RWPE2 (cell line): ENCODE measurements around the gene PGLYRP4.
"Not testable (repeated sequence)": the region's sequence is repeated elsewhere in the genome, so short reads cannot be mapped to it uniquely, and the experiment has no call there.

ENCODE experiments used
- ATAC-seq: fragments of 200-7000 bp; cut with Tn5 transposase; 3 replicates; pipeline ENCODE4 v1.9.1; 2021; ENCODE audit warnings: low read depth
- DNase-seq: peaks from one replicate; pipeline ENCODE4 v3.0.0-alpha.2; 2020; ENCODE audit warnings: low spot score
- H3K27ac ChIP-seq: fragments of 450-650 bp; 2 replicates; pipeline ENCODE4 v1.5.1; 2017; ENCODE audit warnings: mild to moderate bottlenecking; ENCODE audit not compliant: poor library complexity, severe bottlenecking
- H3K27me3 ChIP-seq: fragments of 250-450 bp; sonication (Bioruptor Pico); 2 replicates; pipeline ENCODE4 v1.5.1; 2021; ENCODE audit warnings: mild to moderate bottlenecking, moderate library complexity; ENCODE audit not compliant: insufficient read depth, poor library complexity, severe bottlenecking
- H3K36me3 ChIP-seq: fragments of 250-450 bp; sonication (Bioruptor Pico); 2 replicates; pipeline ENCODE4 v1.5.1; 2020; ENCODE audit warnings: low read depth, mild to moderate bottlenecking, moderate library complexity
- H3K4me1 ChIP-seq: fragments of 250-450 bp; sonication (Bioruptor Pico); 2 replicates; pipeline ENCODE4 v1.5.1; 2021; ENCODE audit warnings: mild to moderate bottlenecking, moderate library complexity; ENCODE audit not compliant: insufficient read depth, poor library complexity, severe bottlenecking
- H3K4me3 ChIP-seq: fragments of 250-450 bp; sonication (Bioruptor Pico); 2 replicates; pipeline ENCODE4 v1.5.1; 2021; ENCODE audit warnings: mild to moderate bottlenecking, moderate library complexity; ENCODE audit not compliant: severe bottlenecking
- H3K9me3 ChIP-seq: fragments of 250-450 bp; sonication (Bioruptor Pico); 2 replicates; pipeline ENCODE4 v1.5.1; 2021; ENCODE audit warnings: mild to moderate bottlenecking, moderate library complexity; ENCODE audit not compliant: severe bottlenecking
- TF ChIP-seq, protein P1 (sequence below): fragments of 450-650 bp; IDR thresholded peaks from one replicate; pipeline ENCODE4 v1.5.1; 2017; ENCODE audit warnings: mild to moderate bottlenecking, moderate library complexity; ENCODE audit not compliant: poor library complexity, severe bottlenecking

The PGLYRP4 gene

DNA sequence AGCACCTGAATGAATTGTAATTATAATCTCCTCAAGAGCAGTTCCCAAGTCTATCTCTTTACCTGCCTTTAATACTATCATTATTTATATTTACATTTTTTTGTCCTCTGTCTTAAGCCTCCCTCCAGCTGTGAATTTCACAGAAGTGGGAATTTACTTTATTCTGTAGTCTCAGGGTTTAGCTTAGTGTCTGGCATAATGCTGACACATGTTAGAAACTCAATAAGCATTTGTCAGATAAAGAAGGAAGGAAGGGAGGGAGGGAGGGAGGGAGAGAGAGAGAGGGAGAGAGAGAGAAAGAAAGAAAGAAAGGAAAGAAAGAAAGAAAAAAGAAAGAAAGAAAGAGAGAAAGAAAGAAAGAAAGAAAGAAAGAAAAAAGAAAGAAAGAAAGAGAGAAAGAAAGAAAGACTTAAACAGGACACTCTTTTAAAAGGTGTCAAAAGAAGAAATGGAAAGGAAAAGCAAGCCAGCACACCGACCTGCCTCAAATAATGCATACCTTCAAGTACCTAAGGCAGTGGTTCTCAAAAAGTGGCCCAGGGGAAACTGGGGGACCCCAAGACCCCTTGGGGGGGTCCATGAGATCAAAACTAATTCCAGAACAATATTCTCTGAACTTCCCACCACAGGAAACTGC, 1.8 kb upstream of the PGLYRP4 start:
- Histone ChIP-seq H3K4me1 (peaks cover 3% of the 10 kb centered on the region), H3K4me3 (no peak overlapping the region), H3K27me3 (no peaks in the 10 kb centered on the region), H3K27ac (no peak overlapping the region), H3K36me3 (no peaks in the 10 kb centered on the region), H3K9me3 (no peaks in the 10 kb centered on the region)
- ATAC-seq, result no peak
- no peak for DNase-seq
- TF ChIP-seq, protein P1, sequence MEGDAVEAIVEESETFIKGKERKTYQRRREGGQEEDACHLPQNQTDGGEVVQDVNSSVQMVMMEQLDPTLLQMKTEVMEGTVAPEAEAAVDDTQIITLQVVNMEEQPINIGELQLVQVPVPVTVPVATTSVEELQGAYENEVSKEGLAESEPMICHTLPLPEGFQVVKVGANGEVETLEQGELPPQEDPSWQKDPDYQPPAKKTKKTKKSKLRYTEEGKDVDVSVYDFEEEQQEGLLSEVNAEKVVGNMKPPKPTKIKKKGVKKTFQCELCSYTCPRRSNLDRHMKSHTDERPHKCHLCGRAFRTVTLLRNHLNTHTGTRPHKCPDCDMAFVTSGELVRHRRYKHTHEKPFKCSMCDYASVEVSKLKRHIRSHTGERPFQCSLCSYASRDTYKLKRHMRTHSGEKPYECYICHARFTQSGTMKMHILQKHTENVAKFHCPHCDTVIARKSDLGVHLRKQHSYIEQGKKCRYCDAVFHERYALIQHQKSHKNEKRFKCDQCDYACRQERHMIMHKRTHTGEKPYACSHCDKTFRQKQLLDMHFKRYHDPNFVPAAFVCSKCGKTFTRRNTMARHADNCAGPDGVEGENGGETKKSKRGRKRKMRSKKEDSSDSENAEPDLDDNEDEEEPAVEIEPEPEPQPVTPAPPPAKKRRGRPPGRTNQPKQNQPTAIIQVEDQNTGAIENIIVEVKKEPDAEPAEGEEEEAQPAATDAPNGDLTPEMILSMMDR, result no peak

DNA sequence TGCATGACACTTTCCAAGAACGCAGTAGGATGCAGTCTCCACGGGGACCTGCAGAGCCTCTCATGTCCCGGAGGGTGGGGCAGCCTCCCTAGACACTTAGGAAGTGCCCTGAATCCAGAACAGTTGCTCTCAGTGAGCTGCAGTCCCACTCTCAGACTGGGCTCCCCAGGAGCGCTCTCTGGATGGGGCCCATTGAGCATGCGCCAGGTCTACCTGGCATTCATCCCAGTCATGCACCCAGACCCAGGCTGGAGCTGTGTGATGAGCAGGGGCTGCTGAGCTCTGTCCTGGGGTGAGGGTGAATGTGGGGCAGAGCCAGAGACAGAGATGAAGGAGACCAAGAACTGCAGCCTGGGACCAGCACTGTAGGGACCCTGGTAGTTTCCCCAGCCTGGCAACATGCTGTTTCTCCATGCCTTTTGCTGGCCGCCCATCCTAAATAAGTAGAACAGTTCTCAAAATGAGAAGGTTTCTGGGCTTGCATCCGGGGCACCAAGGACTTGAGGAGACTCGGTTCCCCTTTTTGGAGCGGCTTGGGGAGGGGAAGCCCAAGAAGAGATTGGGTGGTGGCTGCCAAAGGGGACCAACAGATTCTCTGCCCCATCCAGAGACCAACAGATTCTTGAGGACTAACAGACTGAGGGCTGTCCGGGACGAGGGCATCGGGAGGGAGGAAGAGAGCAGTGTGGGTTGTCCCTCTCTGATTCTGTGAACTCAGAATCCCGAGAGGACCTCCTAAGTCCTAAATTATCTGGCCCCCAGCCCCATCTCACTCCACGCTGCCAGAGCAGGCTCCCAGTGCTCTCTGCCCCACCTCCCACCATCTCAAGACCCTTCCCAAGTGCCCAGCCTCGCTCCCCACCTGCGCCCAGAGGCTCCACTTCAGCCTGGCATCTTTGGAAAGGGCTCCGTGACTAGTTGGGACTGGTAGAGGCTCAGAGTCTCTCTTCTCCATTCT, 1.0 kb upstream of the PGLYRP4 start:
- Histone ChIP-seq H3K4me3 (no peak overlapping the region), H3K27ac (no peak overlapping the region), H3K36me3 (no peaks in the 10 kb centered on the region), H3K27me3 (no peaks in the 10 kb centered on the region), H3K9me3 (no peaks in the 10 kb centered on the region), H3K4me1 (peaks cover 3% of the 10 kb centered on the region)
- no peak for ATAC-seq
- DNase-seq, result no peak
- TF ChIP-seq, protein P1, result no peak

DNA sequence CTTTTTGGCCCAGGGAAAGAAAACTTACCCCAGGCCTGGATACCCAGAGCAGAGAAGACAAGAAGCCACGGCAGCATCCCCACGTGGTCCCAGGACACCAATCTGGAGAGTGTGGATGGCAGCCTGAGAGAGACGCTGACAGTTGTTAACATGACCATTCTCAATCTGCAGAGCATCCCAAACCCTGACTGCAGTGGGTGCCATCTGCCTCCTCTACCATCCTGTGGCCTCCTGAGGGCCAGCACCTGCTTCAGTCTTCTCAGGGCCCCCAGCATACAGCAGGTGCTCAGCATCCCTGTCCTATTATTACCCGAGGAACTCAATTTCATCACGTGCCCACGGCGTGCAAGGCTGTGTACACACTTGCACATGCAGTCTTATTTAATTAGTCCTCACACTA, 785 bp downstream of the PGLYRP4 start:
- Histone ChIP-seq H3K36me3 (no peaks in the 10 kb centered on the region), H3K4me1 (peaks cover 3% of the 10 kb centered on the region)
- TF ChIP-seq, protein P1, result no peak

DNA sequence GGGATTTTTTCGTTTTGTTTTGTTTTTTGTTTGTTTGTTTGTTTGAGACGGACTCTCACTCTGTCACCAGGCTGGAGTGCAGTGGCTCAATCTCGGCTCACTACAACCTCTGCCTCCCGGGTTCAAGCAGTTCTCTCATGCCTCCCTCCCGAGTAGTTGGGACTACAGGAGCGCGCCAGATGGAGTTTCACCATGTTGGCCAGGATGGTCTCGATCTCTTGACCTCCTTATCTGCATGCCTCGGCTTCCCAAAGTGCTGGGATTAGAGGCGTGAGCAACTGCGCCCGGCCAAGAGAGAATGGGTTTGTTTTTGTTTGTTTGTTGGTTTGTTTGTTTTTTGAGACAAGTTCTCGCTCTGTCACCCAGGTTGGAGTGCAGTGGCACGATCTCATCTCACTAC, 1.6 kb downstream of the PGLYRP4 start:
- H3K27ac ChIP-seq, H3K27me3 ChIP-seq, ATAC-seq, H3K4me3 ChIP-seq, H3K36me3 ChIP-seq, H3K9me3 ChIP-seq, DNase-seq, H3K4me1 ChIP-seq: not testable (repeated sequence)

More for the DNA sequence above, 785 bp downstream of the PGLYRP4 start:
- Histone ChIP-seq H3K27me3 (no peaks in the 10 kb centered on the region), H3K27ac (no peak overlapping the region), H3K4me3 (no peak overlapping the region), H3K9me3 (no peaks in the 10 kb centered on the region)
- ATAC-seq (no peak), DNase-seq (no peak)

DNA sequence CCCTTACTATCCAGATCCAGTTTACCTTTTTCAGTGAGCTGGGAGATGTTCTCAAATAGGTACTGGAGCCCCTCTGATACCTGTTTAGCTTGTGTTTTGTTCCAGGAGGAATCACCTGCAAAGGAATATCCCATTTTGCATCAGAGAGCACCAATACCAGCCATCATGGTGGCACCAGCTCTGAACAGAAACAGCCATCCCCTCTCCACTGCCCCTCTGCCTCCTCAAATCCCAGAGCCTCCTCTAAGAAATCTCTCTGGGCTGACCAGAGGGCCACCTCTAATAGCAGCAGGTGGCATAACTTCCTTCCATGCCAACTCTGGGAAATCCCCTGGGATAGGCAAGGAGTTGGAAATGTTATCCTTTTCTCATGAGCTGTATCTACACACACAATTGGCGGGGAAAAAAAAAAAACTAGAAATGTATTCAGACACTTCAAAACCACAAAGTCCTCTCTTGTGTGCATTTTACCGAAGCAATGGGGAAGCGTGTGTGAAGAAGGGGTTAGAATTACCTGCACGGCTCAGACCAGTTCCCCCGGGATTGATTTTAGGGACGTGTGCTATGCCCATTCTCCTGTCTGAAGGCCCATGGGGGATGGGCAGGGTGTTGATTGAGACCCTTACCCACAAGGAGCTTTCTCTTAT, 2.4 kb downstream of the PGLYRP4 start:
- DNase-seq, result no peak
- Histone ChIP-seq H3K27me3 (no peaks in the 10 kb centered on the region), H3K27ac (no peak overlapping the region), H3K36me3 (no peaks in the 10 kb centered on the region), H3K4me1 (peaks cover 3% of the 10 kb centered on the region), H3K4me3 (no peak overlapping the region), H3K9me3 (no peaks in the 10 kb centered on the region)
- TF ChIP-seq, protein P1, result no peak
- no peak for ATAC-seq
